Body of pancreas (tissue), 4 donors: ENCODE measurements around the gene KCNQ1OT1. TPM values are rescaled to one million over a fixed set of nuclear protein-coding genes. Genes with fewer than 3 reads are reported as not detected.

Source experiments
- ATAC-seq: fragments of 150-250 bp; one replicate; pipeline ENCODE4 v1.9.1; 2016
- DNase-seq, 4 donors: peaks; one replicate each; pipeline ENCODE4 v3.0.0-alpha.2; 2019
- H3K27ac ChIP-seq, 4 donors: fragments of 200-600 bp; sonication (generic); 1 replicate in 3 of 4; 2 replicates in 1 of 4; pipeline versions ENCODE4 v1.5.1 to v1.6.1; 2016 to 2019; ENCODE audit warnings: mild to moderate bottlenecking in 1 of 4, mixed read lengths in 1 of 4, moderate library complexity in 1 of 4
- H3K27me3 ChIP-seq, 2 donors: fragments of 200-600 bp; sonication (generic); one replicate each; pipeline ENCODE4 v1.6.0; 2016; ENCODE audit warnings: mild to moderate bottlenecking in 1 of 2
- H3K36me3 ChIP-seq, 2 donors: fragments of 200-600 bp; sonication (generic); replicated peaks in 1 of 2; 2 replicates each; pipeline ENCODE4 v1.5.1; 2016; ENCODE audit warnings: low read depth in 2 of 2; ENCODE audit not compliant: insufficient read depth in 1 of 2
- H3K4me1 ChIP-seq: fragments of 200-600 bp; sonication (generic); one replicate; pipeline ENCODE4 v1.6.0; 2016
- H3K4me3 ChIP-seq, 2 donors: fragments of 200-600 bp; sonication (generic); 1 replicate in 1 of 2; 2 replicates in 1 of 2; pipeline ENCODE4 v1.5.1; 2016 to 2019
- H3K9me3 ChIP-seq, 3 donors: fragments of 200-600 bp; sonication (generic); 1 replicate in 2 of 3; 2 replicates in 1 of 3; pipeline ENCODE4 v1.5.1; 2016
- CTCF ChIP-seq, 7 experiments: fragments of 450-650 bp in 4 of 7; fragments of 200-600 bp in 3 of 7; sonication (generic) in 3 of 7; IDR thresholded peaks; one replicate each; pipeline ENCODE4 v1.5.1; 2016 to 2019; ENCODE audit warnings: antibody characterized with exemption in 7 of 7
- POLR2A ChIP-seq, 3 donors: fragments of 450-650 bp; IDR thresholded peaks; one replicate each; pipeline ENCODE4 v1.6.1; 2016; ENCODE audit warnings: antibody characterized with exemption in 3 of 3, mild to moderate bottlenecking in 2 of 3
- WGBS, 2 donors: methylation state at CpG; one replicate each; pipeline ENCODE4 v1.1.5; 2017; 5-methylcytosine and 5-hydroxymethylcytosine counted together
- intact Hi-C: fragments of 100-400 bp; cut with DNase I; formaldehyde crosslinking; loops from one replicate; pipeline ENCODE4 v1.15.1; 2023
- total RNA-seq, 2 donors: library from RNA; depleted of rRNA; stranded (reverse); fragments of >200 nt; gene quantifications; one replicate each; pipeline ENCODE4 v1.1.0, GENCODE V29; 2016

Gene KCNQ1OT1
- total RNA-seq, 2 donors from 2014 or later = 3.6 to 9.2 TPM

GRCh38 chr11:2694495-2694894, 5.3 kb downstream of the KCNQ1OT1 start:
- peak in 1 of 4 donors; percentile 4 for DNase-seq
- TF ChIP-seq CTCF (IDR thresholded peaks at IDR 0.05) (no peak), POLR2A (IDR thresholded peaks at IDR 0.05) (no peak)
- H3K27ac ChIP-seq = no peak overlapping the region
- intact Hi-C loops = no loop called here
- H3K4me1 ChIP-seq = peaks cover 50% of the 10 kb centered on the region
- no peaks in the 10 kb centered on the region for H3K9me3 ChIP-seq
- no peaks in the 10 kb centered on the region for H3K36me3 ChIP-seq
- no peak overlapping the region for H3K4me3 ChIP-seq
- WGBS, 2 donors = 77 to 96% methylated on average over 7 of the region's 7 CpGs
- no peaks in the 10 kb centered on the region for H3K27me3 ChIP-seq
- ATAC-seq = no peak

- intact Hi-C loops = no loop called here
- H3K36me3 ChIP-seq = no peaks in the 10 kb centered on the region
These were observed 6.2 kb downstream of the KCNQ1OT1 start for GRCh38 chr11:2693271-2694261.

GRCh38 chr11:2691991-2692875, 7.6 kb downstream of the KCNQ1OT1 start:
- peak; percentile 21 to 67 (median 45) for DNase-seq
- ATAC-seq = peak; percentile 53
- H3K27ac ChIP-seq = peak overlapping the region; percentile 26 to 55 (median 38)

More at GRCh38 chr11:2693271-2694261, 6.2 kb downstream of the KCNQ1OT1 start:
- ATAC-seq (no peak), DNase-seq (peak in 3 of 4 donors; percentile 8 to 13 (median 8))
- no peak for TF ChIP-seq POLR2A (IDR thresholded peaks at IDR 0.05)
- peak in 1 of 7 experiments; percentile 3 for TF ChIP-seq CTCF (IDR thresholded peaks at IDR 0.05)
- Histone ChIP-seq H3K9me3 (no peaks in the 10 kb centered on the region), H3K27me3 (no peaks in the 10 kb centered on the region), H3K4me3 (no peak overlapping the region), H3K4me1 (peaks cover 59% of the 10 kb centered on the region), H3K27ac (peak overlapping the region in 2 of 4 donors; percentile 46 to 55)
- 73 to 89% methylated on average over 14 to 18 of the region's 18 CpGs for WGBS, 2 donors

GRCh38 chr11:2691355-2691761, 8.4 kb downstream of the KCNQ1OT1 start:
- H3K4me1 ChIP-seq = peaks cover 72% of the 10 kb centered on the region
- no peak for ATAC-seq
- 61 to 69% methylated on average over 3 of the region's 3 CpGs for WGBS, 2 donors
- intact Hi-C loops = no loop called here
- no peak overlapping the region for H3K4me3 ChIP-seq
- DNase-seq = peak in 3 of 4 donors; percentile 3 to 9 (median 3)
- H3K27me3 ChIP-seq = no peaks in the 10 kb centered on the region
- no peak for TF ChIP-seq CTCF (IDR thresholded peaks at IDR 0.05)
- TF ChIP-seq POLR2A (IDR thresholded peaks at IDR 0.05) = no peak
- no peaks in the 10 kb centered on the region for H3K36me3 ChIP-seq
- H3K27ac ChIP-seq = peak overlapping the region in 3 of 4 donors; percentile 7 to 29 (median 26)
- H3K9me3 ChIP-seq = no peaks in the 10 kb centered on the region

More at GRCh38 chr11:2691991-2692875, 7.6 kb downstream of the KCNQ1OT1 start:
- Histone ChIP-seq H3K27me3 (no peaks in the 10 kb centered on the region), H3K4me3 (no peak overlapping the region), H3K4me1 (peaks cover 72% of the 10 kb centered on the region), H3K36me3 (no peaks in the 10 kb centered on the region), H3K9me3 (no peaks in the 10 kb centered on the region)
- intact Hi-C loops = no loop called here
- TF ChIP-seq POLR2A (IDR thresholded peaks at IDR 0.05) (no peak), CTCF (IDR thresholded peaks at IDR 0.05) (peak in 5 of 7 experiments; percentile 19 to 63 (median 50))
- WGBS, 2 donors = 70 to 77% methylated on average over 3 of the region's 3 CpGs
